GM21529 (cell line): ENCODE results near the gene CST2.
A peak's percentile ranks its signal among the peaks of the same experiment; 100 is the strongest.
"Not testable (repeated sequence)": the region's sequence is repeated elsewhere in the genome, so short reads cannot be mapped to it uniquely, and the experiment has no call there.

Experiments
- ATAC-seq: cut with Tn5 transposase; IDR thresholded peaks from one replicate; pipeline ENCODE4 v1.9.1; 2021; ENCODE audit not compliant: unreplicated experiment

The CST2 gene

GRCh38 chr20:23810349-23810748 lies 16.2 kb downstream of the CST2 start:
- not testable (repeated sequence) for ATAC-seq

- no peak for ATAC-seq
Measured at GRCh38 chr20:23800865-23801264, 25.7 kb downstream of the CST2 start.

GRCh38 chr20:23799216-23799847 lies 27.2 kb downstream of the CST2 start:
- ATAC-seq = peak; percentile 66

- ATAC-seq = no peak
Measured at GRCh38 chr20:23795526-23795925, 31.0 kb downstream of the CST2 start.

GRCh38 chr20:23794841-23795240 lies 31.7 kb downstream of the CST2 start:
- ATAC-seq = no peak

- ATAC-seq = no peak
Measured at GRCh38 chr20:23794065-23794464, 32.5 kb downstream of the CST2 start.

- no peak for ATAC-seq
Measured at GRCh38 chr20:23783447-23783846, 43.1 kb downstream of the CST2 start.

GRCh38 chr20:23782366-23782983 lies 44.1 kb downstream of the CST2 start:
- ATAC-seq = peak; percentile 59

- ATAC-seq = not testable (repeated sequence)
Measured at GRCh38 chr20:23778676-23779075, 47.9 kb downstream of the CST2 start.

- not testable (repeated sequence) for ATAC-seq
Measured at GRCh38 chr20:23777380-23777779, 49.1 kb downstream of the CST2 start.

GRCh38 chr20:23776067-23776771 lies 50.3 kb downstream of the CST2 start:
- no peak for ATAC-seq

GRCh38 chr20:23774081-23774480 lies 52.4 kb downstream of the CST2 start:
- no peak for ATAC-seq
